Activated CD4-positive, alpha-beta T cell treated with anti-CD3 and anti-CD28 coated beads, Interleukin-2, amount 10 ng/mL, durations not matched to agents 24 days and 14 days (primary cell): Measurements from ENCODE around the gene BAG5. TPM values are rescaled to one million over a fixed set of nuclear protein-coding genes. Genes with fewer than 3 reads are reported as not detected.
A peak's percentile ranks its signal among the peaks of the same experiment; 100 is the strongest.

Experiments used
- DNase-seq: peaks from one replicate; pipeline ENCODE4 v3.0.0; 2022
- H3K27ac Mint-ChIP-seq: one replicate; pipeline ENCODE4 v1.8.0; 2022; ENCODE audit warnings: mild to moderate bottlenecking, mixed read lengths
- H3K27me3 Mint-ChIP-seq: one replicate; pipeline ENCODE4 v1.8.0; 2022; ENCODE audit warnings: mixed read lengths
- H3K36me3 Mint-ChIP-seq: one replicate; pipeline ENCODE4 v1.8.0; 2022; ENCODE audit warnings: low read depth, mild to moderate bottlenecking, mixed read lengths
- H3K4me1 Mint-ChIP-seq: one replicate; pipeline ENCODE4 v1.8.0; 2021; ENCODE audit warnings: mixed read lengths
- H3K4me3 Mint-ChIP-seq: one replicate; pipeline ENCODE4 v1.8.0; 2022; ENCODE audit warnings: mild to moderate bottlenecking, moderate library complexity, mixed read lengths
- H3K9me3 Mint-ChIP-seq: one replicate; pipeline ENCODE4 v1.8.0; 2021; ENCODE audit warnings: mixed read lengths
- intact Hi-C: fragments of 100-400 bp; cut with micrococcal nuclease; formaldehyde crosslinking; loops from one replicate; pipeline ENCODE4 v1.15.1; 2023
- total RNA-seq: library from RNA; stranded (reverse); gene quantifications from 2 replicates; pipeline ENCODE4 v1.2.3, GENCODE V29; 2022

Gene BAG5
- total RNA-seq, 1 donor from 2014 or later: 32.1 TPM

- no peak for DNase-seq
- Mint-ChIP-seq H3K4me1 (peaks cover 31% of the 10 kb centered on the region), H3K36me3 (peaks cover 36% of the 10 kb centered on the region), H3K27ac (no peak overlapping the region), H3K9me3 (no peaks in the 10 kb centered on the region), H3K4me3 (no peak overlapping the region), H3K27me3 (no peaks in the 10 kb centered on the region)
- intact Hi-C loops: no loop called here
Observed at GRCh38 chr14:103558071-103558882, 4.2 kb downstream of the BAG5 start.

DNA sequence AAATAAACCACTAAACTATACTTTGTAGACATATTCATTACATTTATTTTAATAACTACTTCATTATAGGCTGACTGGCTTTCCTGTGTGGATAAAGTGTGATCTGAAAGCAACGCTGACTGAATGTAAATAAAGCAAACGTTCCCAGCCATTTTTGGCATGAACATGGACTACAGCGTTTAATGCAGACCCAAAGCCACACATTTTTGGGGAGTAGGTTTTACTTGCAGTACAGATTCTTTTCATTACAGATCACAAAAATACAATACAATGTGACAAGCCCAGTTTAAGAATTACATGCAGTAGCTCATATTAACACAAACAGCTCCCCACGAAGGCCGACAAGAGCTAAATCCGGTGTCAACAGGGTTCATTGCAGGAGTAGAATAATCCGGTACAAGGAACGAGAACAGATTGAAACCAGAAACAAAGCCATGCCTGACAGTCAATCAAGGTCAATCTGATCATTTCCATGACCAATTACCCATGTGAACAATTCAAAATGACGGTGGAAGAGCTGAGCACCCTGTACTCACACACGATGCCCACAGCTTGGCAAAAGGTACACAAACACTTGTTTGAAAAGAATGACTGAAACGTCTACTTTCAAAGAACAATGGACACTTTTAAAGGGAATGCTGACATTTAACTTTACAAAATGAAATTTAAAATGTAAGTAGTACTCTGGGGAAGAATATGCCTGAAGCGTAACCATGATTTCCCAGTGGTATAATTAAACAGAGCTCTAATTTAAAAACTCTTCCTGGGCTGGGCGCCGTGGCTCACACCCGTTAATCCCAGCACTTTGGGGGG is 5.3 kb downstream of the BAG5 start:
- intact Hi-C loops: no loop called here
- H3K27me3 Mint-ChIP-seq: no peaks in the 10 kb centered on the region
- peaks cover 31% of the 10 kb centered on the region for H3K4me1 Mint-ChIP-seq
- H3K27ac Mint-ChIP-seq: no peak overlapping the region
- no peak for DNase-seq
- peaks cover 36% of the 10 kb centered on the region for H3K36me3 Mint-ChIP-seq
- no peaks in the 10 kb centered on the region for H3K9me3 Mint-ChIP-seq
- H3K4me3 Mint-ChIP-seq: no peak overlapping the region

- H3K36me3 Mint-ChIP-seq: peaks cover 28% of the 10 kb centered on the region
- no peak overlapping the region for H3K27ac Mint-ChIP-seq
- no peak overlapping the region for H3K4me3 Mint-ChIP-seq
Observed at GRCh38 chr14:103555559-103556337, 6.7 kb downstream of the BAG5 start.

GRCh38 chr14:103552846-103553210 is 9.6 kb downstream of the BAG5 start:
- Mint-ChIP-seq H3K4me3 (no peak overlapping the region), H3K36me3 (peaks cover 4% of the 10 kb centered on the region), H3K27ac (no peak overlapping the region)

More at GRCh38 chr14:103555559-103556337, 6.7 kb downstream of the BAG5 start:
- H3K27me3 Mint-ChIP-seq: no peaks in the 10 kb centered on the region
- H3K9me3 Mint-ChIP-seq: no peaks in the 10 kb centered on the region
- H3K4me1 Mint-ChIP-seq: peaks cover 19% of the 10 kb centered on the region
- DNase-seq: peak; percentile 52
- intact Hi-C loops: no loop called here

GRCh38 chr14:103552011-103552845 is 10.2 kb downstream of the BAG5 start:
- no peak overlapping the region for H3K27ac Mint-ChIP-seq
- intact Hi-C loops: no loop called here
- H3K9me3 Mint-ChIP-seq: no peaks in the 10 kb centered on the region
- no peaks in the 10 kb centered on the region for H3K4me1 Mint-ChIP-seq
- no peaks in the 10 kb centered on the region for H3K27me3 Mint-ChIP-seq
- H3K36me3 Mint-ChIP-seq: peaks cover 2% of the 10 kb centered on the region
- no peak overlapping the region for H3K4me3 Mint-ChIP-seq
- DNase-seq: no peak

More at GRCh38 chr14:103552846-103553210, 9.6 kb downstream of the BAG5 start:
- no peaks in the 10 kb centered on the region for H3K4me1 Mint-ChIP-seq
- intact Hi-C loops: no loop called here
- no peak for DNase-seq
- H3K9me3 Mint-ChIP-seq: no peaks in the 10 kb centered on the region
- H3K27me3 Mint-ChIP-seq: no peaks in the 10 kb centered on the region

- H3K4me1 Mint-ChIP-seq: no peaks in the 10 kb centered on the region
- H3K36me3 Mint-ChIP-seq: peaks cover 2% of the 10 kb centered on the region
- intact Hi-C loops: no loop called here
- H3K4me3 Mint-ChIP-seq: no peak overlapping the region
- no peak for DNase-seq
- no peak overlapping the region for H3K27ac Mint-ChIP-seq
- no peaks in the 10 kb centered on the region for H3K9me3 Mint-ChIP-seq
- no peaks in the 10 kb centered on the region for H3K27me3 Mint-ChIP-seq
Observed at GRCh38 chr14:103551338-103551762, 11.1 kb downstream of the BAG5 start.

GRCh38 chr14:103550451-103551337 is 11.8 kb downstream of the BAG5 start:
- Mint-ChIP-seq H3K4me3 (no peak overlapping the region), H3K36me3 (peaks cover 2% of the 10 kb centered on the region), H3K27me3 (no peaks in the 10 kb centered on the region), H3K27ac (no peak overlapping the region), H3K9me3 (no peaks in the 10 kb centered on the region), H3K4me1 (no peaks in the 10 kb centered on the region)
- intact Hi-C loops: no loop called here
- DNase-seq: no peak

DNA sequence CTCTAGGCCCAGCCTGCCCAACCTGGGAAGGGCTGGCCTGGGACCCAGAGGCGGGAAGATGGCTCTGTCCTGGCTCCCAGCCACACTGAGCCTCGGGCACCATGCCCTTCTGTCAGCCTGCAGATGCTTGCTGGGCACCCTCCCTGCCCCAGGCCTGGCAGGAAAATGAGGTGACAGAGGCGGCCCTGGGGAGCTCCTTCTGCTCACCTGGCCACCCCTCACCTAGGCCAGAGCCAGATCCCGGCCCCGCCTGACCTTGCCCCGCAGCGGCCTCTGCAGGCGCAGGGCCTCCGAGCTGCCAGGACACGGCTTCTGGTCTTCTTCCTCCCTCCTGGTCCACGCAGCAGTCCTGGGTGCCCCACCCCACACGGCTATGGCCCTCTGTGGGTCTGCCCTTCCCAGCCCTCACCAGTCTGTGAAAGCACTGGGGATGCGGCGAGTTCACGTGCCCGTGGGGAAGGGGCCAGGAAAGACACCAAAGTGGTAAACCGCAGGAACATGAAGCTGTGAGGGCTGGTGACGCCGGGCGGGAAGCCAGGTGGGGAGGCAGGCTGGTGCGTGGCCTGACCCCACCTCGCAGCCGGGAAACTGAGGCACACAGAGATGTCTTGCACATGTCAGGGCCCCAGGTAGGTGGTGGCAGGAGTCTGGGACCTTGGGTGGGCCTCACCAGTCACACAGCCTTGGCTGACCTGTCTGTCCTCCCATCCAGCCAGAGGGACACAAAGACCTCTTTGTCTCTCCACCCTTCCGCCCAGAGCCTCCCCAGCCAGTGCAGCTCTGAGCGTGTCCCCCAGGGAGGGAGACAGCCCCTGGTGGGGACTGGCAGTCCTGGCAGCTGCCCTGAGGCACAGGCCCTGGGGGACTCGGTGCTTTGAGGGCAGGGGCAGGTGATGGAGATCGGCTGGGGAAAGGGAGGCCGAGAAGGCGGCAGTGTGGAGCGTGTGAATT is 12.8 kb downstream of the BAG5 start:
- Mint-ChIP-seq H3K27ac (no peak overlapping the region), H3K4me3 (no peak overlapping the region), H3K4me1 (no peaks in the 10 kb centered on the region), H3K27me3 (no peaks in the 10 kb centered on the region), H3K36me3 (peaks cover under 1% of the 10 kb centered on the region), H3K9me3 (no peaks in the 10 kb centered on the region)
- intact Hi-C loops: no loop called here
- DNase-seq: no peak

- no peak overlapping the region for H3K4me3 Mint-ChIP-seq
- H3K27ac Mint-ChIP-seq: no peak overlapping the region
- DNase-seq: no peak
- no peaks in the 10 kb centered on the region for H3K9me3 Mint-ChIP-seq
- H3K27me3 Mint-ChIP-seq: no peaks in the 10 kb centered on the region
- H3K4me1 Mint-ChIP-seq: no peaks in the 10 kb centered on the region
- no peaks in the 10 kb centered on the region for H3K36me3 Mint-ChIP-seq
- intact Hi-C loops: no loop called here
Observed at GRCh38 chr14:103548463-103549351, 13.8 kb downstream of the BAG5 start.

DNA sequence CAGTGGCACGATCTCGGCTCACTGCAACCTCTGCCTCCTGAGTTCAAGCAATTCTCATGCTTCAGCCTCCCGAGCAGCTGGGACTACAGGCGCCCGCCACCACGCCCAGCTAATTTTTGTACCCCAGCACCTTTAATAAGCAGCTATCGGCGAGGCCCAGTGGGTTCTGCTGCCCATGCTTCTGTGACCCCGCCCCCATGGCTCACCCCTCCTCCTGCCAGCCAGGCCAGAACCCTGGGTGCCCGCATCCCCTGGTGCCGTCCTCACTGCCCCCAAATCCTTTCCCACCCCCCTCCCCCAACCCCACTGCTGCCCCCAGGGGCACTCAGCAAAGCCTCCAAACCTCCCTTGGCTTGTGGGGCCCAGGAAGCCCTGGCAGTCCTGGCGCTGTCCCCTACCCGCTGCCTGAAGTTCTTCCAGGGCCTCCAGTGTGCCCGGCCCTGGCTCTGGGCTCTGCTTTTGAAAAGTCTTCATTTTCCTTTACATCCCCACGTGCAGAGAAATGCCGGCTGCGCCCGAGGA is 14.5 kb downstream of the BAG5 start:
- no peak for DNase-seq
- intact Hi-C loops: no loop called here
- no peaks in the 10 kb centered on the region for H3K4me1 Mint-ChIP-seq
- H3K27ac Mint-ChIP-seq: no peak overlapping the region
- no peaks in the 10 kb centered on the region for H3K27me3 Mint-ChIP-seq
- H3K9me3 Mint-ChIP-seq: no peaks in the 10 kb centered on the region
- no peaks in the 10 kb centered on the region for H3K36me3 Mint-ChIP-seq
- H3K4me3 Mint-ChIP-seq: no peak overlapping the region

DNA sequence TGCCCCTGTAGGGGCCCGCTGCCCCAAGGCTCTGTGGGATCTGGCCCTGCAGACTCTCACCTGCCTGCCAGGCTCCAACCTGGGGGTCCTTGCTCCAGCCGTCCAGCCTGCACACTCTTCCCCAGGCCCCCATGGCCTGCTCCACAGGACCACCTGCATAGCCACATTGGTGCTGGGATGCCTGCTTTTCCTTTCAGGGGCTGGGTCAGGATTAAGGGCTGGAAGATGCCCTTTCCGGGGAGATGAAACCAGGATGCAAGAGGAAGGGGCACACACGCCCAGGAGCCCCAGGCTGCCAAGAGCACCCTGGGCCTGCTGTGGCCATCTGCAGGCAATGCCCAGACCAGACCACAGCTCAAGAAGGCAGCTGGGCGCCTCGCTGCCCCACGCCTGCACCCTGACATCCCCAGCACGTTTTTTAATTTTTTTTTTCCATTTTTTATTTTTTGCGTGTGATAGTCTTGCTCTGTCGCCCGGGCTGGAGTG is 15.0 kb downstream of the BAG5 start:
- intact Hi-C loops: no loop called here
- Mint-ChIP-seq H3K27ac (no peak overlapping the region), H3K4me1 (no peaks in the 10 kb centered on the region), H3K36me3 (no peaks in the 10 kb centered on the region), H3K9me3 (no peaks in the 10 kb centered on the region), H3K27me3 (no peaks in the 10 kb centered on the region), H3K4me3 (no peak overlapping the region)
- DNase-seq: no peak
